Peyer's patch (tissue), 4 donors: Measurements from ENCODE around the gene A3GALT2. TPM values are rescaled to one million over a fixed set of nuclear protein-coding genes. Genes with fewer than 3 reads are reported as not detected.

Source experiments
- DNase-seq, 3 donors: peaks; one replicate each; pipeline ENCODE4 v3.0.0-alpha.2; 2017 to 2019
- H3K27ac ChIP-seq, 4 donors: fragments of 200-600 bp; sonication (generic); one replicate each; pipeline ENCODE4 v1.5.1; 2016 to 2019
- H3K27me3 ChIP-seq, 2 donors: fragments of 200-600 bp; sonication (generic); one replicate each; pipeline ENCODE4 v1.5.1; 2019
- H3K36me3 ChIP-seq, 3 donors: fragments of 200-600 bp; sonication (generic); one replicate each; pipeline ENCODE4 v1.5.1; 2016 to 2019
- H3K4me1 ChIP-seq, 4 donors: fragments of 200-600 bp; sonication (generic); one replicate each; pipeline ENCODE4 v1.5.1; 2016 to 2019
- H3K4me3 ChIP-seq, 4 donors: fragments of 200-600 bp; sonication (generic); 1 replicate in 3 of 4; 2 replicates in 1 of 4; pipeline ENCODE4 v1.5.1; 2016 to 2019; ENCODE audit warnings: mild to moderate bottlenecking in 1 of 4
- H3K9me3 ChIP-seq, 4 donors: fragments of 200-600 bp; sonication (generic); one replicate each; pipeline ENCODE4 v1.5.1; 2016 to 2019; ENCODE audit warnings: mild to moderate bottlenecking in 1 of 4
- POLR2A ChIP-seq, 2 donors: fragments of 450-650 bp; IDR thresholded peaks; one replicate each; pipeline ENCODE4 v1.5.1; 2017; ENCODE audit warnings: antibody characterized with exemption in 2 of 2, mild to moderate bottlenecking in 2 of 2, moderate library complexity in 2 of 2
- total RNA-seq, 4 donors: library from RNA; depleted of rRNA; stranded (reverse); fragments of >200 nt; gene quantifications; one replicate each; pipeline ENCODE4 v1.1.0, GENCODE V29; 2016
- TF ChIP-seq, protein P1 (sequence below), 6 experiments: fragments of 450-650 bp in 4 of 6; fragments of 200-600 bp in 2 of 6; sonication (generic) in 1 of 6; IDR thresholded peaks; one replicate each; pipeline ENCODE4 v1.5.1; 2017 to 2019; ENCODE audit warnings: antibody characterized with exemption in 6 of 6, mild to moderate bottlenecking in 3 of 6, moderate library complexity in 1 of 6

The A3GALT2 gene
- total RNA-seq, 4 donors from 2014 or later = not detected

DNA sequence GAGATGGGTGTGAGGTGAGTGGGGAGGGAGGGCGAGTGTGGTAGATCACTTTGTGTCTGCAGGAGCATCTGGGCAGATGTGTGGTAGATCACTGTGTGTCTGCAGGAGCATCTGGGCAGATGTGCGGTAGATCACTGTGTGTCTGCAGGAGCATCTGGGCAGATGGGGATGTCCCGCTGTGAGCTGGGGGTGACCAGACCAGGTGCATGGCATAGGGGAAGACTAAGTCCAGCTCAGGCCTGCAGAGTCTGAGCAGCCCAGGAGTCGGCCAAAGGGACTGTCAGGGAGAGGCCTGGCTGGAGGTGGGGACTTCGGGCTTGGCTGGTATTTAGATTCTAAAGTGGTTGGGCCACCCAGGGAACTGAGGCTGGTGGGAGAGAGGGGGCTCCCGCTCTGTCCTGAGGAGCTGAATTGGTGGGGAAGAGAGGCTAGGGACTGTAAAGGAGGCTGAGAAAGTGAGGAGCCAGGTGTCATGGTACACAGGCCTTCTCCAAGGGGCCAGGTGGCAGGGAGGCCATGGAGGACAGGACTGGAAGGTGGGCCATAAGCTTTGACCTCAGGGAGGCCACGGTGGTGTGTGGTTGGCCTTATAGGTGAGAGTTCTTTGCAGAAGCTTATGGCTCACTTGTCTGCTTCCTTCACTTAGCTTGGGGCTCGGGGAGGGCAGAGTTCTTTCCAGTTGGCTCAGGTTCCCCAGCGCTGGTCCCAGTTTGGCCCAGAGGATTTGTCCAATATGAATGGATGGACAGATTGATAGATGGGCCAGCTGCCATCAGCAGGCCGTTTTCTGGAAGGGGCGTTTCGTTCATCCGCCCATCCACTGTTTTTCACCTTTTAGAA is 49.0 kb downstream of the A3GALT2 start:
- no peaks in the 10 kb centered on the region for H3K27me3 ChIP-seq
- TF ChIP-seq, protein P1, sequence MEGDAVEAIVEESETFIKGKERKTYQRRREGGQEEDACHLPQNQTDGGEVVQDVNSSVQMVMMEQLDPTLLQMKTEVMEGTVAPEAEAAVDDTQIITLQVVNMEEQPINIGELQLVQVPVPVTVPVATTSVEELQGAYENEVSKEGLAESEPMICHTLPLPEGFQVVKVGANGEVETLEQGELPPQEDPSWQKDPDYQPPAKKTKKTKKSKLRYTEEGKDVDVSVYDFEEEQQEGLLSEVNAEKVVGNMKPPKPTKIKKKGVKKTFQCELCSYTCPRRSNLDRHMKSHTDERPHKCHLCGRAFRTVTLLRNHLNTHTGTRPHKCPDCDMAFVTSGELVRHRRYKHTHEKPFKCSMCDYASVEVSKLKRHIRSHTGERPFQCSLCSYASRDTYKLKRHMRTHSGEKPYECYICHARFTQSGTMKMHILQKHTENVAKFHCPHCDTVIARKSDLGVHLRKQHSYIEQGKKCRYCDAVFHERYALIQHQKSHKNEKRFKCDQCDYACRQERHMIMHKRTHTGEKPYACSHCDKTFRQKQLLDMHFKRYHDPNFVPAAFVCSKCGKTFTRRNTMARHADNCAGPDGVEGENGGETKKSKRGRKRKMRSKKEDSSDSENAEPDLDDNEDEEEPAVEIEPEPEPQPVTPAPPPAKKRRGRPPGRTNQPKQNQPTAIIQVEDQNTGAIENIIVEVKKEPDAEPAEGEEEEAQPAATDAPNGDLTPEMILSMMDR (IDR thresholded peaks at IDR 0.05) = no peak
- no peak for TF ChIP-seq POLR2A (IDR thresholded peaks at IDR 0.05)
- H3K4me1 ChIP-seq = no peaks in the 10 kb centered on the region
- no peak overlapping the region for H3K27ac ChIP-seq
- H3K36me3 ChIP-seq = peaks cover 0 to 9% (median 0%) of the 10 kb centered on the region in 3 donors
- DNase-seq = no peak
- H3K4me3 ChIP-seq = no peak overlapping the region
- no peaks in the 10 kb centered on the region for H3K9me3 ChIP-seq

DNA sequence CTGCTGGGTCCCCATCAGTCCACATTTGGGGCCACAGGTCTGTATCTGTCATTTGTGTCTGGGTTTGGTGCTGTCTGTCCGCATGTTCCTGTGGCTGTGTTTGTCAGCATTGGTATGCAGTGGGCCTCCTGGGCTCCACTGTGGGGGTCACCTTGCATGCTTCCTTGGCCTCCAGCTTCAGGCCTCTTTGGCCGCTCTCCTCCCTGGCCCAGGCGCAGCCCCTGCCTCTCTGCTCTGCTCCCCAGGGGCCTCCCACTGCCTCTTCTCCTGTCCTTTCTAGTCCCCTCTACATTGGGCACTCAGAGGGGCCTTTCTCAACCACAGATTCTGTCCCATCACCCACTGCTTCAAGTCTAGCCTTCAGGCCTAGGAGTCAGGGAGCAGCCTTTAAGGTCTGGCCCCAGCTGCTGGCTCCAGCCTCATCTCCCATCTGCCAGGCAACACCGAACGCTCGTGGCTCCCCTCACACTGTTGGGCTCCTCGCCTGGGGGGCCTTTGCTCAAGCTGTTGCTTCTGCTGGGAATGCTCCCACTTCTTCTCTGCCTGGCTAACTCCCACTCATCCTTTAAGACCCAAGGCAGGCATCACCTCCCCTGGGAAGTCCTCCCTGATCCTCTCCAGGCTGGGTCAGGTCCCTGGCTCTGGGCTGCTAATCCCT is 50.0 kb downstream of the A3GALT2 start:
- Histone ChIP-seq H3K36me3 (no peaks in the 10 kb centered on the region), H3K9me3 (no peaks in the 10 kb centered on the region), H3K4me3 (no peak overlapping the region), H3K27ac (no peak overlapping the region), H3K4me1 (no peaks in the 10 kb centered on the region), H3K27me3 (no peaks in the 10 kb centered on the region)
- TF ChIP-seq, protein P1 (IDR thresholded peaks at IDR 0.05) = no peak
- TF ChIP-seq POLR2A (IDR thresholded peaks at IDR 0.05) = no peak
- DNase-seq = no peak

DNA sequence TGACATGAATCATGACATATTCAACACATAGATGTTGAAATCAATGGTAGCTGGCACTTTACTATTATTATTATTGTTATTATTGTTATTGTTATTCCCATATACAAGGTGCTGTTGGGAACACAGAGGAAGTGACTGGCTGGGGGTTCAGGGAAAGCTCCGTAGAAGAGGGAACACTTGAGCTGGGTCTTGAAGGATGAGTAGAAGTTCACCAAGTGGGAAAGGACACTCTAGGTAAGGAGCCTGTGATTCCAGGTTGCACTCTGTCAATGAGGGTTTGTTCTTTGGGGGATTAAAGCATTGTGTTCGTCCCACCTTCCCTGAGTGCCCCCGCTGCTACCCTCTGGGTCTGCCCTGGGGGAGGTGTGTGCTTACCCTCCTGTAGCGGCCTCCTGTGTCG is 50.5 kb downstream of the A3GALT2 start:
- TF ChIP-seq POLR2A (IDR thresholded peaks at IDR 0.05) = no peak
- TF ChIP-seq, protein P1 (IDR thresholded peaks at IDR 0.05) = no peak
- no peaks in the 10 kb centered on the region for H3K9me3 ChIP-seq
- H3K4me3 ChIP-seq = no peak overlapping the region
- H3K36me3 ChIP-seq = no peaks in the 10 kb centered on the region
- no peak overlapping the region for H3K27ac ChIP-seq
- H3K4me1 ChIP-seq = no peaks in the 10 kb centered on the region
- no peak for DNase-seq
- no peaks in the 10 kb centered on the region for H3K27me3 ChIP-seq

DNA sequence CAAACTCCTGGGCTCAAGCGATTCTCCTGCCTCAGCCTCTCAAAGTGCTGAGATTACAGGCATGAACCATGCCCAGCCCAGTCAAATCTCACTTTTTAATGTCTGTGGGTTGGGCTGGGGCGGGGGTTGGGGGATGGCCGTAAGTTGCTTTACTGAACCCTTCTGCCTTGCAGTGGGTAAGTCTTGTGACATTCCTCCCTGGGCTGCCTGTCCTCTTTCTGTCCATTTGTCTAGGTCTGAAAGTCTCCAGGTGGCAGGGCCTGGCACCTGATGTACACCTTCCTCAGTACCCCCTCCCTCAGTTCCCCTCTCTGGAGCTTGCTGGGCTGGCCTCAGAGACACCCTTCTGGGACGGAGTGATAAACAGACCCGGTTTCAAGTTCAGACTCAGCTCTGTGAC is 51.3 kb downstream of the A3GALT2 start:
- Histone ChIP-seq H3K27ac (peak overlapping the region in 1 of 4 donors; percentile 29), H3K9me3 (no peaks in the 10 kb centered on the region), H3K27me3 (no peaks in the 10 kb centered on the region), H3K36me3 (no peaks in the 10 kb centered on the region), H3K4me1 (no peaks in the 10 kb centered on the region), H3K4me3 (no peak overlapping the region)
- no peak for DNase-seq
- TF ChIP-seq, protein P1 (IDR thresholded peaks at IDR 0.05) = no peak
- no peak for TF ChIP-seq POLR2A (IDR thresholded peaks at IDR 0.05)

DNA sequence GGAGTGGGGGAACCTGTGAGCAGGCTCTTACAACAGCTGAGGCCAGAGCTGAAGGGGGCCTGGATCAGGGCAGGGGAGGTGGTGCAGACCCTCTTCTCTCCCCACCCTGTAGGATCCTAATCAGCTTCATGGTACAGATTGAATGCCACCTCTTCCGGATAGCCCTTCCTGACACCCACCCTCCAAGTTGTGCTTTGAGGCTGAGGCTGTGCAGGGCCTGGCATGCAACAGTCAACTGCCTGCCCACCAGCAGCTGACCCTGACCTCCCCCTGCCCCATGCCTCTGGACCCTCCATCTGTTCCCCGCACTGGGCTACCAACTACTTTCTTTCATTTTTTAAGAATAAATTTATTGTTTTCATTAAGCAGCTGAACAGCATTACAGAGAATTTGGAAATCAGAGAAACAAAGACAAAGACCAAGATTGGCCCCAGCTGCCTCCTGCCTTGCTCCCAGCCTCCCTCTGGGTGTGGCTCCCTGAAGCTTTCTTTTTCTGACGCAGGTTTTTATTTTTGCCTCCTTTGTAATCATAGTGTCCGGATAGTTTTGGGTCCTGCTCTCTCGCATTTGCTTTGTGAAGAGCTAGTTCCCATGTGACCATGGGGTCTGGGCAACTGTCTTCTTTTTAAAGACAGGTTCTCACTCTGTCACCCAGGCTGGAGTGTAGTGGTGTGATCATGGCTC is 51.8 kb downstream of the A3GALT2 start:
- H3K9me3 ChIP-seq = no peaks in the 10 kb centered on the region
- no peaks in the 10 kb centered on the region for H3K4me1 ChIP-seq
- TF ChIP-seq, protein P1 (IDR thresholded peaks at IDR 0.05) = no peak
- TF ChIP-seq POLR2A (IDR thresholded peaks at IDR 0.05) = no peak
- DNase-seq = no peak
- no peaks in the 10 kb centered on the region for H3K36me3 ChIP-seq
- no peaks in the 10 kb centered on the region for H3K27me3 ChIP-seq
- H3K4me3 ChIP-seq = no peak overlapping the region
- H3K27ac ChIP-seq = peak overlapping the region in 1 of 4 donors; percentile 29
